NB4 (cell line): Measurements from ENCODE around the gene TP73.

Source experiments
- DNase-seq: peaks from one replicate; pipeline ENCODE4 v3.0.0; 2010; ENCODE audit warnings: low read depth
- H3K4me3 ChIP-seq: one replicate; pipeline ENCODE4 v1.5.1; 2011; ENCODE audit warnings: mild to moderate bottlenecking, low read depth, low read length, moderate library complexity
- MYC ChIP-seq: IDR thresholded peaks from 2 replicates; pipeline ENCODE4 v1.6.1; 2011; ENCODE audit warnings: low read depth, low read length
- POLR2A ChIP-seq: IDR thresholded peaks from 2 replicates; pipeline ENCODE4 v1.6.1; 2011; ENCODE audit warnings: mild to moderate bottlenecking; ENCODE audit not compliant: insufficient read length; ENCODE audit errors: extremely low read depth
- TF ChIP-seq, protein P1 (sequence below): IDR thresholded peaks from 2 replicates; pipeline ENCODE4 v1.6.1; 2011; ENCODE audit warnings: low read depth, low read length
- TF ChIP-seq, protein P2 (sequence below): IDR thresholded peaks from one replicate; pipeline ENCODE4 v1.5.1; 2012; ENCODE audit warnings: low read depth, low read length

The TP73 gene

DNA sequence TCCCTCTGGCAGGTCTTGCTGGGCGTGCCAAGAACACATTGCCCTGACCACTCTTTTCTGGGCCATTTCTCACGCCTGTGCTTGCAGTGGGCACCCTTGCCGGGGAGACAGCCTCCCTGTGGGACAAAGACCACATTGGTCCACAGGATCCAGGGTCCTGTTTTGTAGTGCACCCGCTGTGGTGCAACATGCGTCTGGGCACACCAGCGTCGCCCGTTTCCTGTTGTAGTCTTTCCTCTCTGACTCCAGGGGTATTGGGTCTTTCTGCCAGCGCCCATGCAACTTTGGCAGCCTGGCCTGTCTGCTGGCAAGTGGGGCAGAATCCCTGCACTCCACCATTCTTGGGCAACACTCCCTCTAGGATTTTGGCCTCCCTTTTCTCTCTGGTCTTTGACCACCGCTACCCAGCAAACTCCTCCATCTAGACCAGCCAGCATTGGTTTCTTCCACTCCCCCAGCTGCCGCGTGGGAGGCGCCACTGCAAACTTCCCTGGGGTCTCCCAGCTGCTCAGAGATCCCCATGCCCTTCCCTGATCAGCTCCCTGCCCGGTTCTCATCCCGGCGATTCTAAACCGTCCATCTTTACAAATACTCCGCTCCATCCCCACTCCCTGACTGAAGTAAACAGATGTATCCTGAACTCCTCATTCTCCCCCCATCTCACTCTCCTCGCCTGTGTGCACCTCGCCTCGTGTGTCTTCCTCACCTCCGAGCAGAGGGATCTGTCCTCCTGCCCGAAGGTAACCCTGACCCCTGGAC lies 28.7 kb upstream of the TP73 start:
- peak overlapping the region; percentile 61 for H3K4me3 ChIP-seq
- DNase-seq, result peak; percentile 36
- no peak for TF ChIP-seq POLR2A
- TF ChIP-seq, protein P1, sequence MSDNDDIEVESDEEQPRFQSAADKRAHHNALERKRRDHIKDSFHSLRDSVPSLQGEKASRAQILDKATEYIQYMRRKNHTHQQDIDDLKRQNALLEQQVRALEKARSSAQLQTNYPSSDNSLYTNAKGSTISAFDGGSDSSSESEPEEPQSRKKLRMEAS, result no peak
- TF ChIP-seq, protein P2, sequence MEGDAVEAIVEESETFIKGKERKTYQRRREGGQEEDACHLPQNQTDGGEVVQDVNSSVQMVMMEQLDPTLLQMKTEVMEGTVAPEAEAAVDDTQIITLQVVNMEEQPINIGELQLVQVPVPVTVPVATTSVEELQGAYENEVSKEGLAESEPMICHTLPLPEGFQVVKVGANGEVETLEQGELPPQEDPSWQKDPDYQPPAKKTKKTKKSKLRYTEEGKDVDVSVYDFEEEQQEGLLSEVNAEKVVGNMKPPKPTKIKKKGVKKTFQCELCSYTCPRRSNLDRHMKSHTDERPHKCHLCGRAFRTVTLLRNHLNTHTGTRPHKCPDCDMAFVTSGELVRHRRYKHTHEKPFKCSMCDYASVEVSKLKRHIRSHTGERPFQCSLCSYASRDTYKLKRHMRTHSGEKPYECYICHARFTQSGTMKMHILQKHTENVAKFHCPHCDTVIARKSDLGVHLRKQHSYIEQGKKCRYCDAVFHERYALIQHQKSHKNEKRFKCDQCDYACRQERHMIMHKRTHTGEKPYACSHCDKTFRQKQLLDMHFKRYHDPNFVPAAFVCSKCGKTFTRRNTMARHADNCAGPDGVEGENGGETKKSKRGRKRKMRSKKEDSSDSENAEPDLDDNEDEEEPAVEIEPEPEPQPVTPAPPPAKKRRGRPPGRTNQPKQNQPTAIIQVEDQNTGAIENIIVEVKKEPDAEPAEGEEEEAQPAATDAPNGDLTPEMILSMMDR, result no peak
- no peak for TF ChIP-seq MYC

DNA sequence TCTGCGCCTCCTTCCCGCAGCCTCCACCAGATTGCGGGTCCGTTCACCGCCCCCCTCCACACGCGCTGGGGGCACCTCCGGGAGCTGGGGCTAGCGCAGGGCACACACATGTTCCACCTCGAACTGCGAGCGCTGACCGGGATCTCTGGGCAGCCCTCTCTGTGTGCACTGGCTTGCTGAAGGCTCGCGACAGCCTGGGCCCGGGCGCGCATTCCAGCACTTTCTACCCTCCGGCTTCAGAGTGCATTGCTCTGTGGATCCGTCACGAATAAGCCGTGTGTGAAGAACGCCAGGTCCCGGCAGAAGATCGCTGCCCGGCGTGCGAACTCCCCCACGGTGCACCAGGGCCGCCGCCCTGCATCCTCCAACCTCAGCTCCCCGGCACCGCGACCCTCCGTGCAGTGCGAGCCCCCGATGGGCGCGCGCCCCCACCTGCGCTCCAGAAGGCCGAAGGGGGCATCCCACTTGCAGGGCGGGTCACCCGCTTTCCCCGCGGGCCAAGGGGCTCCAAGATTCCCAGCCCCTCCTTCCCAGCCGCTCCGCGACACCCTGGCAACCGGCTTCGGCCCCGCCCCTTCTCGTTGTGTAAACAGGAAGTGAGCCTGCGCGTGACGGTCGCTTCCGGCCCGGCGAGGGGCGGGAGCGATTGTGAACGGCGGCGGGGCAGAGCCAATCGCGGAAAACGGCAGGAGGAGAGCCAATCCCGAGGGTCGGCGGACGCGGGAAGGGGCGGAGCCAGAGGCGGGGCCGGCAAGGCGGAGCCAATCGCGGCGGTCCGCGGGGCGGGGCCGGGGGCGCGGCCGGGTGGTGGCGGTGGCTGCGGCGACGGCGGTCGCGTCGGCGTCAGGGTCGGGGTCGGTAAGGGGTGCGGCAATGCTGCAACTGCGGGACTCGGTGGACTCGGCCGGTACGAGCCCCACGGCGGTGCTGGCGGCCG lies 27.8 kb upstream of the TP73 start, which contains the start of gene TPRG1L:
TSS of gene TPRG1L (plus strand) at position 816 of the 937 bp plus-strand sequence. CDS start at position 874, 58 bp downstream.
- DNase-seq, result peak; percentile 95
- no peak for TF ChIP-seq MYC
- TF ChIP-seq, protein P2, result no peak
- TF ChIP-seq, protein P1, result peak; percentile 56; the same call in 1 of the 2 replicates
- no peak for TF ChIP-seq POLR2A
- H3K4me3 ChIP-seq, result peak within 1 kb of the TSS; percentile 61

DNA sequence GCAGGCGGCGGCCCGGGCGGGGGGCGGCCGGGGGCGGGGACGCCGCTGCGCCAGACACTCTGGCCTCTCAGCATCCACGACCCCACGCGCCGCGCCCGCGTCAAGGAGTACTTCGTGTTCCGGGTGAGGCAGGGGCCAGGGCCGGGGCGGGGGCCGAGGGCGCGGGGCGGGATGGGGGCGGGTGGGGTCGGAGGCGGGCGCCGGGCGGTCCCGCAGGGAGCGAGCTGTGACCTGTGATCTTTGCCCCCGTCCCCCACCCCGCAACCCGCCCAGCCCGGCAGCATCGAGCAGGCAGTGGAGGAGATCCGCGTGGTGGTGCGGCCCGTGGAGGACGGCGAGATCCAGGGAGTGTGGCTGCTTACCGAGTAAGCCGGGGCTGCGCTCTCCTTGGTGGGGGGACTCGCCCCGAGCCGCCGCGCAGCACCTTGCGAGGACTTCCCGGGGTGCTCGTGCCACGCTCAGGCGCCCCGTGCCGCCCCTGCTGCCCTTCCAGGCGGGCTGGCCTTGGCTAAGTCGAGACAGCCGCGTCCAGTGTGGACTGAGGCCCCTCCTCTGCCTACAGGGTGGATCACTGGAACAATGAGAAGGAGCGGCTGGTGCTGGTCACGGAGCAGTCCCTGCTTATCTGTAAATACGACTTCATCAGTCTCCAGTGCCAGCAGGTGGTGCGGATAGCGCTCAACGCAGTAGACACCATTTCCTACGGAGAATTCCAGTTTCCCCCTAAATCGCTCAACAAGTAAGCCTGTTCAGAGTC lies 27.0 kb upstream of the TP73 start:
- peak overlapping the region; percentile 57 for H3K4me3 ChIP-seq
- TF ChIP-seq, protein P1, result no peak
- TF ChIP-seq POLR2A (no peak), MYC (no peak)
- TF ChIP-seq, protein P2, result no peak
- peak; percentile 30 for DNase-seq

DNA sequence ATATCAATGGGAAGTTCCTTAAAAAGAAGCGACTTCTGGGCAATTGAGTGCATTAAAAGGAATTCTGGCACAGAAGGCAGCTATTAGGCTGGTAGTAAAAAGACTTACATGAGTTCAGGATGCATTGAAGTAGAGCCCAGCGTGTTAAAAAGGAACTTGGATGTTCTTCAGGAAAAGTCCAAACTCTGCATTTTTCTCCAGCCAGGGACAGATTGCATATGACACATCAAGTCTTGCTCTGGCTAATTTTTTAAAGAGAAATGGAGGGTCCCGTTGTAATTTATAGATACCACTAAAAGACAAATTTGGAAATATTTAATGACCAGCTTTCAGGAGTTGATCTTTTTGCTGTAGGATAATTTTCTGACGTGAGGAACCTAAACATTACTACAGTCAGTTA lies 26.3 kb upstream of the TP73 start:
- TF ChIP-seq MYC (no peak), POLR2A (no peak)
- TF ChIP-seq, protein P1, result no peak
- TF ChIP-seq, protein P2, result no peak
- peak overlapping the region; percentile 57 for H3K4me3 ChIP-seq
- no peak for DNase-seq

DNA sequence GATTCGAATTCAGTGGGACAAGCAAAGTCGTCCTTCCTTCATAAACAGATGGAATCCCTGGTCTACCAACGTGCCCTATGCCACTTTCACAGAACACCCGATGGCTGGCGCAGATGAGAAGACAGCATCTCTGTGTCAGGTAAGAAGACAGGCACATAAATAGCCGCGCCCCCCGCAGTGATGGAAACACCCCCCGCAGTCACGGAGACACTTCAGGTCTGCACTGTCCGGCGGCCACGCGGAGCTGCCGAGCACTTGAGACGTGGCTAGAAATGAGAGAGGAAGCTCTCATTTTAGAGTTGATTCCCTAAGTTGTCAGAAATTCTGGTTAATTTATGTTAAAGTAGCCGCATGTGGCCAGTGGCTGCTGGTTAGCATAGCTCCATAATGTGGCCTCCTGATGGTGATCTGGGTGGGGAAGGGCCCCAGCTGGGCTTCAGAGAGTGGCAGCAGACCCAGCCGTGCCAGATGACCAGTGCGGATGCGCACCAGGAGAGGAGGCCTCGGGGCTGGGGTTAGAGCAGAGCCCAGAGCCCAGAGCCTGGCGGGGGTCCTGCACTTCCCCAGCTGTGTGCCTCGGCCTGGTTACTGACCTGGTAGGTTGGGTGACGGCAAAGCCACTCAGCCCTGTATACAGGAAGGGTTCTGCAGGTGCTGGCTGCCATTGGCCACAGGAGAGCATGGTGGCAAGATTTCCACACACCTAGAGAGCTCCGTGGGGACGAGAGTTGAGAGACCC lies 24.6 kb upstream of the TP73 start:
- no peak for TF ChIP-seq POLR2A
- TF ChIP-seq, protein P2, result no peak
- TF ChIP-seq, protein P1, result no peak
- no peak for TF ChIP-seq MYC
- no peak overlapping the region for H3K4me3 ChIP-seq
- no peak for DNase-seq
